MM.1S (cell line): ENCODE measurements around the gene SLC13A2.

Experiments used
- DNase-seq: peaks from one replicate; pipeline ENCODE4 v3.0.0-alpha.2; 2015
- H2AFZ ChIP-seq: fragments of 300-600 bp; sonication (generic); 2 replicates; pipeline ENCODE4 v1.6.0; 2016; ENCODE audit warnings: antibody characterized with exemption, low read length
- H3F3A ChIP-seq: fragments of 300-600 bp; sonication (generic); 2 replicates; pipeline ENCODE4 v1.6.1; 2016; ENCODE audit warnings: mild to moderate bottlenecking, antibody characterized with exemption, low read length, moderate library complexity, mixed read lengths; ENCODE audit not compliant: insufficient read depth
- H3K27ac ChIP-seq: fragments of 300-600 bp; sonication (generic); 2 replicates; pipeline ENCODE4 v1.5.1; 2016; ENCODE audit warnings: mild to moderate bottlenecking, low read length
- H3K27me3 ChIP-seq: fragments of 300-600 bp; sonication (generic); replicated peaks from 2 replicates; pipeline ENCODE4 v1.6.0; 2016; ENCODE audit warnings: low read length; ENCODE audit not compliant: insufficient read depth
- H3K36me3 ChIP-seq: fragments of 300-600 bp; sonication (generic); replicated peaks from 2 replicates; pipeline ENCODE4 v1.6.1; 2016; ENCODE audit warnings: mild to moderate bottlenecking, low read length, mixed read lengths; ENCODE audit not compliant: insufficient read depth
- H3K4me1 ChIP-seq: fragments of 300-600 bp; sonication (generic); 2 replicates; pipeline ENCODE4 v1.6.1; 2016; ENCODE audit warnings: low read length, mixed read lengths
- H3K4me2 ChIP-seq: fragments of 300-600 bp; sonication (generic); 2 replicates; pipeline ENCODE4 v1.6.0; 2016; ENCODE audit warnings: low read depth, low read length
- H3K4me3 ChIP-seq: fragments of 300-600 bp; sonication (generic); 2 replicates; pipeline ENCODE4 v1.5.1; 2016; ENCODE audit warnings: low read length, mixed read lengths
- H3K79me2 ChIP-seq: fragments of 300-600 bp; sonication (generic); 2 replicates; pipeline ENCODE4 v1.6.1; 2016; ENCODE audit warnings: mixed run types, low read length, mixed read lengths
- H3K9ac ChIP-seq: fragments of 300-600 bp; sonication (generic); 2 replicates; pipeline ENCODE4 v1.6.1; 2016; ENCODE audit warnings: low read length, mixed read lengths
- H3K9me2 ChIP-seq: fragments of 300-600 bp; sonication (generic); replicated peaks from 2 replicates; pipeline ENCODE4 v1.6.1; 2016; ENCODE audit warnings: mild to moderate bottlenecking, low read length, mixed read lengths; ENCODE audit not compliant: insufficient read depth
- H3K9me3 ChIP-seq: fragments of 300-600 bp; sonication (generic); replicated peaks from 2 replicates; pipeline ENCODE4 v1.6.1; 2016; ENCODE audit warnings: mild to moderate bottlenecking, low read length, mixed read lengths; ENCODE audit not compliant: insufficient read depth
- H4K20me1 ChIP-seq: fragments of 300-600 bp; sonication (generic); 2 replicates; pipeline ENCODE4 v1.6.1; 2016; ENCODE audit warnings: mild to moderate bottlenecking, low read length, moderate library complexity, mixed read lengths; ENCODE audit not compliant: insufficient read depth
- EZH2 ChIP-seq: fragments of 300-600 bp; sonication (generic); optimal IDR thresholded peaks from 2 replicates; pipeline ENCODE3; 2017; ENCODE audit warnings: low read depth, mild to moderate bottlenecking, antibody characterized with exemption, low read length, mixed read lengths
- EZH2phosphoT487 ChIP-seq: fragments of 300-600 bp; sonication (generic); IDR thresholded peaks from 2 replicates; pipeline ENCODE4 v1.6.1; 2018; ENCODE audit warnings: antibody characterized with exemption, low read length
- TF ChIP-seq, protein P1 (sequence below): fragments of 300-600 bp; sonication (generic); IDR thresholded peaks from 2 replicates; pipeline ENCODE4 v1.5.1; 2016; ENCODE audit warnings: antibody characterized with exemption, low read length, mixed read lengths

Gene SLC13A2

DNA sequence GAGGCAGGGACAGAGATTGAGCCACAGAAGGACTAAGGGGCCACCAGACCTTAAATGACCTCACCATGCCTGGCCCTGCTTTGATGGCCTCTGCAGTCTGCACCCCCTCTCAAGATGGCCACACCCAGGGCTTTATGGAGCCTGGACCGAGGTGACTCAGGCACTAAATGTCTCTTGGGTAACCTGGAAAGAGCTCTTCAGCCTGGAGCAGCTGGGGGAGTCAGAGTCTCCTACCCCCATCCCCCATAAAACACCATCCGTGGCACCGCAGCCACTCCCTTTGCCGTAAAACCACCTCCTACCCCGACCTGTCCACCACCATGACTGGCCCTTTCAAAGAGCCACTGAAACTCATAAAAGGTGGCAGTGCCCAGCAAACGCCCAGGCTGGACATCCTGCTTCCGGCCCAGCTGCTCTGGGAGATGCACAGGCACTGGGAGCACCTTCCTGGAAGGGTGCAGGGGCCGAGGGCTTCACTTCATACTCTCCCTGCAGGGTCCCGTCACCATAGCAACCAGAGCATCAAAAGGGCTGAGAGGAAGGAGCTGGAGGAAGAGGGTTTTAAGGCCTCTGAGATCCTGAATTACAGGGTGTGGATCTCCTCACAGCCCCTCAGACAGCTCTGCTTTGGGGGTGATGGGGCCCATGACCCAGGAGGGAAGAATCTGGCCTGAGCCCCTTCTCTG is 55.0 kb downstream of the SLC13A2 start:
- Histone ChIP-seq H3K9me3 (no peaks in the 10 kb centered on the region), H3K36me3 (no peaks in the 10 kb centered on the region), H3K9me2 (no peaks in the 10 kb centered on the region), H4K20me1 (no peaks in the 10 kb centered on the region), H3K79me2 (no peaks in the 10 kb centered on the region), H3K27me3 (peaks cover 96% of the 10 kb centered on the region), H3K4me1 (no peaks in the 10 kb centered on the region), H3K9ac (no peak overlapping the region), H2AFZ (no peak overlapping the region), H3K27ac (no peak overlapping the region), H3F3A (no peaks in the 10 kb centered on the region), H3K4me3 (no peak overlapping the region), H3K4me2 (no peak overlapping the region)
- DNase-seq, result no peak
- TF ChIP-seq EZH2phosphoT487 (no peak), EZH2 (no peak)
- TF ChIP-seq, protein P1, sequence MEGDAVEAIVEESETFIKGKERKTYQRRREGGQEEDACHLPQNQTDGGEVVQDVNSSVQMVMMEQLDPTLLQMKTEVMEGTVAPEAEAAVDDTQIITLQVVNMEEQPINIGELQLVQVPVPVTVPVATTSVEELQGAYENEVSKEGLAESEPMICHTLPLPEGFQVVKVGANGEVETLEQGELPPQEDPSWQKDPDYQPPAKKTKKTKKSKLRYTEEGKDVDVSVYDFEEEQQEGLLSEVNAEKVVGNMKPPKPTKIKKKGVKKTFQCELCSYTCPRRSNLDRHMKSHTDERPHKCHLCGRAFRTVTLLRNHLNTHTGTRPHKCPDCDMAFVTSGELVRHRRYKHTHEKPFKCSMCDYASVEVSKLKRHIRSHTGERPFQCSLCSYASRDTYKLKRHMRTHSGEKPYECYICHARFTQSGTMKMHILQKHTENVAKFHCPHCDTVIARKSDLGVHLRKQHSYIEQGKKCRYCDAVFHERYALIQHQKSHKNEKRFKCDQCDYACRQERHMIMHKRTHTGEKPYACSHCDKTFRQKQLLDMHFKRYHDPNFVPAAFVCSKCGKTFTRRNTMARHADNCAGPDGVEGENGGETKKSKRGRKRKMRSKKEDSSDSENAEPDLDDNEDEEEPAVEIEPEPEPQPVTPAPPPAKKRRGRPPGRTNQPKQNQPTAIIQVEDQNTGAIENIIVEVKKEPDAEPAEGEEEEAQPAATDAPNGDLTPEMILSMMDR, result no peak

DNA sequence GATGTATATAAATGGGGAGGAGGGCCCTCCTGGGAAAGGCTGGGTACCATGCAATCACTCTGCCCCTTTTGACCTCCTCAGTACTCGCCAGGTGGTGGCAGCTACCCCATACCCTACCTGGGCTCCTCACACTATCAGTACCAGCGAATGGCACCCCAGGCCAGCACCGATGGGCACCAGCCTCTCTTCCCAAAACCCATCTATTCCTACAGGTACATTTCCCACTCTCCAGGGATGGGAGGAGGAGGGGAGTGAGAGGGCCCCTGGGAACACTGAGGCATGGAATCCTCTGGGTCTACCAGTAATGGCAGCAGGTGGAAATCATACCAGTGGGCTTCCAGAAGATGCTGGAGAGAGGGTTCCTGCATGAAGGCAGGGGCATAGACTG is 55.6 kb downstream of the SLC13A2 start:
- H3K4me1 ChIP-seq, result no peaks in the 10 kb centered on the region
- H3K4me3 ChIP-seq, result no peak overlapping the region
- no peaks in the 10 kb centered on the region for H3K36me3 ChIP-seq
- H3K4me2 ChIP-seq, result no peak overlapping the region
- peaks cover 96% of the 10 kb centered on the region for H3K27me3 ChIP-seq
- H3K9me2 ChIP-seq, result no peaks in the 10 kb centered on the region
- TF ChIP-seq, protein P1, result no peak
- TF ChIP-seq EZH2phosphoT487 (no peak), EZH2 (no peak)
- DNase-seq, result no peak
- H3K9ac ChIP-seq, result no peak overlapping the region
- no peaks in the 10 kb centered on the region for H3F3A ChIP-seq
- no peak overlapping the region for H3K27ac ChIP-seq
- H3K79me2 ChIP-seq, result no peaks in the 10 kb centered on the region
- H3K9me3 ChIP-seq, result no peaks in the 10 kb centered on the region
- H4K20me1 ChIP-seq, result no peaks in the 10 kb centered on the region
- no peak overlapping the region for H2AFZ ChIP-seq

DNA sequence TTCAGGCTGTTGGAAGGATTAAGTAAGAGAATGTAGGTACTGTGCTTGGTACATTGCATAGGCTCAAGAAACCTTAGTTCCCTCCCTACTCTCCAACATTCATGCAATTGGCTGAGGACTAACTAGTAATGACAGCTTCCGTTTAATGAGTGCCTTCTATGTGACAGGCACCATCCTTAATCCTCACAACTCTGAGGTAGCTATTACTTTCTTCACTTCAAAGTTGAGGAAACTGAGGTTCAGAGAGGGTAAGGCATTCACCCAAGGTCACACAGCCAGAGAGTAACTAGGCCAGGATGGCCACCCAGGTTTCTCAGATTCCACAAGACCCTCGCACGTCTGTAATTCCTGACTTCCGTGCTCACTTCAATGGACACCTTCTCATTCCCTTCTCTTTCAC is 56.8 kb downstream of the SLC13A2 start:
- Histone ChIP-seq H3K9me2 (no peaks in the 10 kb centered on the region), H3K4me2 (no peak overlapping the region), H2AFZ (no peak overlapping the region), H3K9ac (no peak overlapping the region), H3K79me2 (no peaks in the 10 kb centered on the region), H3K36me3 (no peaks in the 10 kb centered on the region), H4K20me1 (no peaks in the 10 kb centered on the region), H3K27me3 (peaks cover 96% of the 10 kb centered on the region), H3K27ac (no peak overlapping the region), H3K4me1 (no peaks in the 10 kb centered on the region), H3K9me3 (no peaks in the 10 kb centered on the region), H3F3A (no peaks in the 10 kb centered on the region), H3K4me3 (no peak overlapping the region)
- TF ChIP-seq EZH2phosphoT487 (no peak), EZH2 (no peak)
- TF ChIP-seq, protein P1, result no peak
- no peak for DNase-seq
